Calu3 (cell line): Measurements from ENCODE around the gene SPOCK1. TPM values are rescaled to one million over a fixed set of nuclear protein-coding genes. Genes with fewer than 3 reads are reported as not detected.

Experiments
- BruUV-seq: library from RNA; stranded (reverse); fragments of 400-500 nt; replicated peaks from 2 replicates; lab custom pipeline; 2021; lab: Mats Ljungman, UMichigan
- CTCF ChIA-PET: fragments of 300-600 bp; sonication (Branson Sonifier 250); formaldehyde crosslinking; loops from one replicate; lab custom pipeline; 2022; ENCODE audit warnings: antibody characterized with exemption; lab: Charles Lee
- DNase-seq: peaks from one replicate; pipeline ENCODE4 v3.0.0; 2022
- H3K27ac Mint-ChIP-seq: one replicate; pipeline ENCODE4 v1.8.0; 2022; ENCODE audit warnings: mixed read lengths; ENCODE audit not compliant: unreplicated experiment
- H3K27me3 Mint-ChIP-seq: one replicate; pipeline ENCODE4 v1.8.0; 2022; ENCODE audit warnings: mixed read lengths; ENCODE audit not compliant: unreplicated experiment
- H3K36me3 Mint-ChIP-seq: one replicate; pipeline ENCODE4 v1.8.0; 2022; ENCODE audit warnings: mild to moderate bottlenecking, moderate library complexity, mixed read lengths; ENCODE audit not compliant: insufficient read depth, unreplicated experiment
- H3K4me1 Mint-ChIP-seq: one replicate; pipeline ENCODE4 v1.8.0; 2022; ENCODE audit warnings: mild to moderate bottlenecking, low read depth, mixed read lengths; ENCODE audit not compliant: unreplicated experiment
- H3K4me3 Mint-ChIP-seq: one replicate; pipeline ENCODE4 v1.8.0; 2022; ENCODE audit warnings: mild to moderate bottlenecking, low read depth, moderate library complexity, mixed read lengths; ENCODE audit not compliant: unreplicated experiment
- H3K9me3 Mint-ChIP-seq: one replicate; pipeline ENCODE4 v1.8.0; 2022; ENCODE audit warnings: low read depth, mixed read lengths; ENCODE audit not compliant: unreplicated experiment
- intact Hi-C: fragments of 100-400 bp; cut with micrococcal nuclease; formaldehyde crosslinking; loops from one replicate; pipeline ENCODE4 v1.10.0; 2022; ENCODE audit not compliant: unreplicated experiment
- total RNA-seq: library from RNA; stranded (reverse); gene quantifications from 2 replicates; pipeline ENCODE4 v1.2.3, GENCODE V29; 2022
- TF ChIP-seq, protein P1 (sequence below): fragments of 200-600 bp; IDR thresholded peaks from one replicate; pipeline ENCODE4 v1.8.0; 2022; ENCODE audit warnings: antibody characterized with exemption; ENCODE audit not compliant: unreplicated experiment

SPOCK1 gene
- total RNA-seq, 1 experiment from 2014 or later: 3.2 TPM

DNA sequence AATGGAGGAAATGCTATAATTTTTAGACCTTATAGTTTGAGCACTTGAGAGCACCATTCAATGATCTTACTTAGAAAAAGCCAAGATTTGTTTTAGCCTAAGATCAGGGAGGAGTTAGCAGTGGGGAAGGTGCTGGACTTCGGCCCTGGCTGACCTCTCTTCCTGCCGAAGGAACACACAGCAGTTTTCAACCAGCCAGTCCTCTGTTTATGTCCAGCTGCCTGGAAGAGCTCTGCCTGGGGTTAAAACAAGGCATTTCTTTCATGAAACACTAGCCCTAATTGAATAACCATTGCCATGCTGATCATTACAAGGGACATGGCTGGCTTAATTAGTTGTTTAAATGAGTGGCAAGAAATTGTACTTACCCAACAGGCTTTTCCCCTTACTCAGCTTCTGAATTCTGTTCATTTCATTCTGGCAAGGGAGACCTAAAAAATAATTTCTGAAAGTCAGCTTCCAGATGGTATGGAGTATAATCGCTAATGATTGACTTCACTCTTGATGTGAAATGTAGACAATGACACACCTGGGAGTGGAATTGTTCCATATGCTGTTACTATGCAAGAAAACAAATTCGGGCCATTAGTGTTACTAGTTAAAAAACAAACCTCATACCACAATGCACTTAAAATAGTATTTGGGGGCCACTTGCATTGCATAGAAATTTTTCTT is 514.2 kb downstream of the SPOCK1 start:
- no peak overlapping the region for H3K27ac Mint-ChIP-seq
- TF ChIP-seq, protein P1, sequence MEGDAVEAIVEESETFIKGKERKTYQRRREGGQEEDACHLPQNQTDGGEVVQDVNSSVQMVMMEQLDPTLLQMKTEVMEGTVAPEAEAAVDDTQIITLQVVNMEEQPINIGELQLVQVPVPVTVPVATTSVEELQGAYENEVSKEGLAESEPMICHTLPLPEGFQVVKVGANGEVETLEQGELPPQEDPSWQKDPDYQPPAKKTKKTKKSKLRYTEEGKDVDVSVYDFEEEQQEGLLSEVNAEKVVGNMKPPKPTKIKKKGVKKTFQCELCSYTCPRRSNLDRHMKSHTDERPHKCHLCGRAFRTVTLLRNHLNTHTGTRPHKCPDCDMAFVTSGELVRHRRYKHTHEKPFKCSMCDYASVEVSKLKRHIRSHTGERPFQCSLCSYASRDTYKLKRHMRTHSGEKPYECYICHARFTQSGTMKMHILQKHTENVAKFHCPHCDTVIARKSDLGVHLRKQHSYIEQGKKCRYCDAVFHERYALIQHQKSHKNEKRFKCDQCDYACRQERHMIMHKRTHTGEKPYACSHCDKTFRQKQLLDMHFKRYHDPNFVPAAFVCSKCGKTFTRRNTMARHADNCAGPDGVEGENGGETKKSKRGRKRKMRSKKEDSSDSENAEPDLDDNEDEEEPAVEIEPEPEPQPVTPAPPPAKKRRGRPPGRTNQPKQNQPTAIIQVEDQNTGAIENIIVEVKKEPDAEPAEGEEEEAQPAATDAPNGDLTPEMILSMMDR: no peak
- peaks cover 11% of the 10 kb centered on the region for H3K4me1 Mint-ChIP-seq
- intact Hi-C loops: no loop called here
- DNase-seq: no peak
- H3K4me3 Mint-ChIP-seq: no peak overlapping the region
- no TSS peak for BruUV-seq
- H3K27me3 Mint-ChIP-seq: no peaks in the 10 kb centered on the region
- peaks cover 3% of the 10 kb centered on the region for H3K9me3 Mint-ChIP-seq
- peaks cover 4% of the 10 kb centered on the region for H3K36me3 Mint-ChIP-seq
- CTCF ChIA-PET: no interaction called here

DNA sequence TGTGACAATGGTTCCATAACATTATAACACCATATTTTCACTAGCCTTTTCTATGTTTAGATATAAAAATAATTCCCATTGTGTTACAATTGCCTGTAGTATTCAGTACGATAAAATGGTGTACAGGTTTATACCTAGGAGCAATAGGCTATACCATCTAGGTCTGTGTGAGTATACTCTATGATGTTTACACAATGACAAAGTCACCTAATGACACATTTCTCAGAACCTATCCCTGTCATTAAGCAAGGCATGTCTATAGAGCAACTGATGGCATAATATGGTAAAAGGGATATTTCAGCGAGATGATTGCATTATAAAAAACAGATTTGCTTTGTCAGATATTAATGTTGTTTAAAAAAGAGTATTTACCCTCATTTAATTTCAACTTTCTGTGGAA is 517.2 kb downstream of the SPOCK1 start:
- intact Hi-C loops: no loop called here
- TF ChIP-seq, protein P1: no peak
- Mint-ChIP-seq H3K27ac (no peak overlapping the region), H3K9me3 (peaks cover 3% of the 10 kb centered on the region), H3K27me3 (no peaks in the 10 kb centered on the region), H3K4me3 (no peak overlapping the region), H3K4me1 (peaks cover 22% of the 10 kb centered on the region), H3K36me3 (peaks cover 4% of the 10 kb centered on the region)
- CTCF ChIA-PET: no interaction called here
- no TSS peak for BruUV-seq
- no peak for DNase-seq

DNA sequence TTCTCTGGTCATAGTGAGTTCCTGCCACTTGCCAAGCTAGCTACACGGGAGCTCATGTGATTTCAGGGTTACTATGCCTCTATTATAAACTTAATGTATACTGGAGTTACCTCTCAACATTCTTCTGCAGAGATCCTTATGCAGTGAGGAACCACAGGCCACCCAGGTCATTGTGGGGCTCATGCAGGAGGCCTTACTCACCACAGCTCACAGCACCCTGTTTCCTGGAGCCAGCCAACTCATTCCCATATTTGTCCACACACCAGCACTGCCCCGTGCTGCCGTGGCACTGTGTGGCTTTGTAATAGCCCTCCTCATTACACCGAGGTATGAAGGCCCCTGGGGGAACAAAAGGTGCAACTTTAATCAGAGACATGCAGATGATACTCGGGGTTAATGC is 520.0 kb downstream of the SPOCK1 start:
- intact Hi-C loops: no loop called here
- Mint-ChIP-seq H3K4me3 (no peak overlapping the region), H3K9me3 (peaks cover 3% of the 10 kb centered on the region), H3K36me3 (no peaks in the 10 kb centered on the region), H3K4me1 (peaks cover 11% of the 10 kb centered on the region), H3K27me3 (no peaks in the 10 kb centered on the region), H3K27ac (no peak overlapping the region)
- TF ChIP-seq, protein P1: no peak
- DNase-seq: no peak
- CTCF ChIA-PET: no interaction called here
- BruUV-seq: no TSS peak

DNA sequence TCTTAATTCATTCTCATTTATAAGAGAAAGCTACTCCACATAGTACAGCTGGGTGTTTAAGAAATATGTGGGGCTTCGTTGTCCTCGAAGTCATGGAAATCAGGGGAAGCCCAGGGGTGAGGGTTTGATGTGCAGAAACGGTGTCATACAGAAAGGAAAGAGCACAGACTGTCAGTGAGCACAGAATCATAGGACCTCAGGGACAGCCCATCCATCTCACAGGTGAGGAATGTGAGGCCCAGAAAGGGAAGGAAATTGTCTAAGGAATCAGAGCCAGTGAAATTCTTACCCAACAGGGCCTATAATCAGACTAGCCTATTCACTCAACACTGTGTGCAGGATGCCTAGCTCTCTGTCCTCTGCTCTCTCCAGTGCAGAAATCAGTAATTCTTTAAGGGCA is 535.6 kb downstream of the SPOCK1 start:
- intact Hi-C loops: no loop called here
- H3K4me1 Mint-ChIP-seq: peaks cover 24% of the 10 kb centered on the region
- CTCF ChIA-PET: no interaction called here

More for the DNA sequence above, 535.6 kb downstream of the SPOCK1 start:
- TF ChIP-seq, protein P1: no peak
- H3K27ac Mint-ChIP-seq: no peak overlapping the region
- no peak overlapping the region for H3K4me3 Mint-ChIP-seq
- no peak for DNase-seq
- H3K36me3 Mint-ChIP-seq: no peaks in the 10 kb centered on the region
- no peaks in the 10 kb centered on the region for H3K27me3 Mint-ChIP-seq
- H3K9me3 Mint-ChIP-seq: peaks cover 4% of the 10 kb centered on the region
- BruUV-seq: no TSS peak
